ENCODE measurements around the gene HELT.
"Not testable (repeated sequence)": the region's sequence is repeated elsewhere in the genome, so short reads cannot be mapped to it uniquely, and the experiment has no call there.

The HELT gene

DNA sequence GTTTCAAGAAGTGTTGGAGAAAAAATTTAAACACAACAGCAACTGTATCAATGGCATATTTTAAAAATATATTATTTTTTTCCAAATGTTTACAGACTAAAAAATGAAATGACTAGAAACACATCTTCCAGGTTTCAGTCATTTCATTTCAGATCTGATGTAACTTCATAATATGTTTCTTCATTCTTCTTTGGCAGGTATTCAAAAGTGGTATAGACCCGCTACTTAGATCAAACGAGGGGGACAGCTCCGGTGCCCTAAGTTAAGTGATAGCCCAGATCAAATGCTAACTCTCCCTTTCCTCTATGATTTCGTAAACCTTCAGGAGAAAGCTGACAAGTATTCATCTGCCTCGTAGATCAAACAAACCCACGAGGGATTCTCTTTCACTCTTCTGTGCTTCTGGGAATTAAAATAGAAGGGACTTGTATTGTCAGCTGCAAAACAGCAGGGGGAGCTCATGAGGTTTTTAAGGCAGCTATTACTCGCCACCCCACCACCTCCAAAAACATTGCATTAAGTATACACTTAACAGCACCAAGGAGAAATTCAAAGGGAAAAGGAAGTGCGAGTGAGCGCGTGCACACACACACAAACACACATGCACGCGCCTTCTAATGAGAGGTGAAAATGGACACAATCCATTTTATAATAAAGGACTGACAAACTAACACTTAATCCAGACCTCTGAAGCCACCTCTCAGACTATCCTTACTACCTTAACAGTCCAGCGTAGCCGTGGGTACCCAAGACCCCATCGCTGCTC is 21.4 kb downstream of the HELT start:
- H3K36me3 ChIP-seq (ENCODE audit: control insufficient read depth, insufficient read depth, low read length) = no peaks in the 10 kb centered on the region
- H3K4me1 ChIP-seq (ENCODE audit: control insufficient read depth, insufficient read depth, low read length) = peaks cover 11% of the 10 kb centered on the region; the same call in 1 of the 2 replicates
- H3K9ac ChIP-seq (ENCODE audit: low read length) = no peak overlapping the region
- peaks cover 19% of the 10 kb centered on the region for H3K9me3 ChIP-seq (ENCODE audit: control insufficient read depth, insufficient read depth, low read depth, low read length)
- no peaks in the 10 kb centered on the region for H3K27me3 ChIP-seq (ENCODE audit: control insufficient read depth, insufficient read depth, low read length)
- H3K4me3 ChIP-seq (ENCODE audit: low read depth, low read length) = no peak overlapping the region
- H3K27ac ChIP-seq (ENCODE audit: low read depth, low read length) = no peak overlapping the region

DNA sequence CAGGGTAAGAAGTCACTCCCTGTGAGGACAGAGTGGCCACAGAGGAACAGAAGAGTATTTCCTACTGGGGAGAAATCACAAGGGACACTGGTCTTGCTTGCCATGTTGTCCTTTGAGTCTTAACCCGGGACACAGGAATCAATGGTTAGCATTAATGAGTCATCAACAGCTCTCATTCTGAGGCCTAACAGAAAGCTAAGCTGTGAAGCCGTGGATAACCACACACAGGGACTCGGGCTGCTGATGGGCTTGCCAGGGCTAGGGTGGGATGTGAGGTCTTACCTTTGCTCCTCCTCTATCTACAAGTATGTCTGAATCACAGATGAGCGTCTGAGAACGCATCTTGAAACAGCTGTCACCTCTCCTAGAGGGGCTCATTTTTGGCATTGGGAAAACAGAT is 22.2 kb downstream of the HELT start:
- H3K27me3 ChIP-seq (ENCODE audit: control insufficient read depth, insufficient read depth, low read length) = no peaks in the 10 kb centered on the region
- no peaks in the 10 kb centered on the region for H3K36me3 ChIP-seq (ENCODE audit: control insufficient read depth, insufficient read depth, low read length)
- peaks cover 11% of the 10 kb centered on the region; the same call in 1 of the 2 replicates for H3K4me1 ChIP-seq (ENCODE audit: control insufficient read depth, insufficient read depth, low read length)
- H3K9ac ChIP-seq (ENCODE audit: low read length) = no peak overlapping the region
- H3K27ac ChIP-seq (ENCODE audit: low read depth, low read length) = no peak overlapping the region
- H3K4me3 ChIP-seq (ENCODE audit: low read depth, low read length) = no peak overlapping the region
- H3K9me3 ChIP-seq (ENCODE audit: control insufficient read depth, insufficient read depth, low read depth, low read length) = peaks cover 22% of the 10 kb centered on the region

DNA sequence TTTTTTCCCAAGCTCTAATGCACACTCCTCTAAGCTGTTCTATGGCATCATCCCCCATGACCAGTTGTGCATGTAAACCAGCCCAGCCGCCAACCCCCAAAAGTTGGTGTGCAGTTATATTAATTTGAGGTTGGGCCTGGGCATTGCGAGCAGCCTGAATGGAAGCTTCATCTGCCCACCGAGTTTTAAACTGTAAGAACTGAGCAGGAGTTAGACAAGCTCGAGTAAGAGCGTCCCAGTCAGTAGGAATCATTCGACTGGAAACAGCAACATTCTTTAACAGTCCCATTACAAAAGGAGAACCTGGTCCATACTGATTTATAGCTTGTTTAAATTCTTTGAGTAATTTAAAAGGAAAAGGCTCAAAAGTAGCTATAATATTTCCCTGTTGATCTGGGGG is 32.0 kb downstream of the HELT start:
- H3K9ac ChIP-seq (ENCODE audit: low read length); H3K4me3 ChIP-seq (ENCODE audit: low read depth, low read length); H3K36me3 ChIP-seq (ENCODE audit: control insufficient read depth, insufficient read depth, low read length); H3K27ac ChIP-seq (ENCODE audit: low read depth, low read length); H3K27me3 ChIP-seq (ENCODE audit: control insufficient read depth, insufficient read depth, low read length): not testable (repeated sequence)
- Histone ChIP-seq H3K4me1 (ENCODE audit: control insufficient read depth, insufficient read depth, low read length) (peaks cover 17% of the 10 kb centered on the region), H3K9me3 (ENCODE audit: control insufficient read depth, insufficient read depth, low read depth, low read length) (peaks cover 28% of the 10 kb centered on the region)

DNA sequence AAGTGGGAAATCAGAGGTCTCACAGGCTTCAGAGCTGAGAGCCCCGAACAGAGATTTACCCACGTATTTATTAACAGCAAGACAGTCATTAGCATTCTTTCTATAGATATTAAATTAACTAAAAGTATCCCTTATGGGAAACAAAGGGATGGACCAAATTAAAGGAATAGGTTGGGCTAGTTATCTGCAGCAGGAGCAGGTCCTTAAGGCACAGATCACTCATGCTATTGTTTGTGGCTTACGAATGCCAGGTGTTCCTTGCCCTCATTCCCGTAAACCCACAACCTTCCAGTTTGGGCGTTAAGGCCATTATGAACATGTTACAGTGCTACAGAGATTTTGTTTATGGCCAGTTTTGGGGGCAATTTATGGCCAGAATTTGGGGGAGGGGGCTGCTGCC is 33.0 kb downstream of the HELT start:
- H3K27ac ChIP-seq (ENCODE audit: low read depth, low read length); H3K9ac ChIP-seq (ENCODE audit: low read length); H3K36me3 ChIP-seq (ENCODE audit: control insufficient read depth, insufficient read depth, low read length); H3K27me3 ChIP-seq (ENCODE audit: control insufficient read depth, insufficient read depth, low read length); H3K4me3 ChIP-seq (ENCODE audit: low read depth, low read length): not testable (repeated sequence)
- H3K4me1 ChIP-seq (ENCODE audit: control insufficient read depth, insufficient read depth, low read length) = peaks cover 27% of the 10 kb centered on the region
- H3K9me3 ChIP-seq (ENCODE audit: control insufficient read depth, insufficient read depth, low read depth, low read length) = peaks cover 24% of the 10 kb centered on the region

DNA sequence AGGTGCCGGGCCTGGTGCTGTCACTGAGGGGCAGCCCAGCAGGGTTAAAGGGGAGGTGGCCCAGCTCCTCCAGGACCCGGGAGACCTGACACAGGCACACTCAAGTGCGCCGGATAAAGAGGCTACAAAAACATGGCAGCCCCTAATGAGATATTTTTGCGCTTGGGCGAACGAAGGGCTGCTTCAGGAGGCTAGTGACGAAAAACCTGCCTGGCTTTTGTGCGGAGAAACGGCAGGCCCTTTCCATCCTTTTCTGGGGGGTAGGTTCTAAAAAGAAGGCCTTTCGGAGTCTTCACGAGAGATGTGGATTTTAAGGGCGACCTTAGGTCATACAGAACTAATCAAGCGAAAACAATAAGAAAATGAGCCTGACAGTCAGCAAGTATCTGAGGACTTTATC is 35.5 kb downstream of the HELT start:
- Histone ChIP-seq H3K4me3 (ENCODE audit: low read depth, low read length) (no peak overlapping the region), H3K4me1 (ENCODE audit: control insufficient read depth, insufficient read depth, low read length) (peaks cover 33% of the 10 kb centered on the region), H3K9me3 (ENCODE audit: control insufficient read depth, insufficient read depth, low read depth, low read length) (peaks cover 24% of the 10 kb centered on the region), H3K27me3 (ENCODE audit: control insufficient read depth, insufficient read depth, low read length) (no peaks in the 10 kb centered on the region), H3K27ac (ENCODE audit: low read depth, low read length) (no peak overlapping the region), H3K36me3 (ENCODE audit: control insufficient read depth, insufficient read depth, low read length) (no peaks in the 10 kb centered on the region; the same call in 1 of the 2 replicates), H3K9ac (ENCODE audit: low read length) (no peak overlapping the region)

DNA sequence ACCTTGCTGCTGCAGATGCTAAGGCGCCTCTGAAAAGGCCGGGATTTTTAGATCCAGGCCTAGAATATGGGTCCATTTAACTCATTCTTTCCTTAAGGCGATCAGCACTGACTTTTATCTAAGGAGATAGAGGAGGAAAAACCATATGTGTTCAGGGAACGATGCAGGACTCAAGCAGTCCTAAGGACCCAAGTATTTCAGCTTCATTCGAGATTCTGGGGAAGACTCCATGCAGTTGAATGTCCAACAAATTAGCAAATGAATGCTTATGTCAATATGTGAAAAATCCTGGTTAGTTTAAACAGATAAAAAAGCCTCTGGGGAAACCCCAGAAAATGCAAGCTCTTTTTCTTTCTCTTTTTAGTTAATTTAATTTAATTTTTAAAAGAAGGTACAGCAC is 36.0 kb downstream of the HELT start:
- H3K9ac ChIP-seq (ENCODE audit: low read length) = no peak overlapping the region

DNA sequence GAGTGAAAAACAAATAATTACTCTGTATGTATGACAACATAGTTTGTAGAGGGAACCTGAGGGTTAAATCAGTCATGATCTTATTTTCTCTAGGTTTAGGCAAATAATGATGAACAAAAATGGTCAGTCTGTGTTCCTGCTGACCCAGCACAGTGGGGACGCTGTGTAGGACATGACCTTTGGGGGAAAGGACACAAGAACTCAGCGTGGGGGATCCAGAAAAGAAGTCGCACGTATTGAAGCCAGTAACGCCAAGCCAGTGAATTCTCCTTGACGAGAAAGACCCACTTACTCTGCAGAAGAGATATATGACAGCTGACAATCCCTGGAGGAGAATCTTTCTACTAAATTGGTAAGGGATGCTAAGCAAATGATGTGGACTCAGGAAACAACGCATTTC is 36.6 kb downstream of the HELT start:
- peaks cover 23% of the 10 kb centered on the region for H3K9me3 ChIP-seq (ENCODE audit: control insufficient read depth, insufficient read depth, low read depth, low read length)
- H3K4me3 ChIP-seq (ENCODE audit: low read depth, low read length) = no peak overlapping the region
- H3K27ac ChIP-seq (ENCODE audit: low read depth, low read length) = no peak overlapping the region
- H3K36me3 ChIP-seq (ENCODE audit: control insufficient read depth, insufficient read depth, low read length) = no peaks in the 10 kb centered on the region; the same call in 1 of the 2 replicates
- no peaks in the 10 kb centered on the region for H3K27me3 ChIP-seq (ENCODE audit: control insufficient read depth, insufficient read depth, low read length)
- H3K4me1 ChIP-seq (ENCODE audit: control insufficient read depth, insufficient read depth, low read length) = peaks cover 33% of the 10 kb centered on the region
- no peak overlapping the region for H3K9ac ChIP-seq (ENCODE audit: low read length)

More for the DNA sequence above, 36.0 kb downstream of the HELT start:
- H3K27me3 ChIP-seq (ENCODE audit: control insufficient read depth, insufficient read depth, low read length) = no peaks in the 10 kb centered on the region
- H3K9me3 ChIP-seq (ENCODE audit: control insufficient read depth, insufficient read depth, low read depth, low read length) = peaks cover 24% of the 10 kb centered on the region
- peaks cover 33% of the 10 kb centered on the region for H3K4me1 ChIP-seq (ENCODE audit: control insufficient read depth, insufficient read depth, low read length)
- H3K27ac ChIP-seq (ENCODE audit: low read depth, low read length) = no peak overlapping the region
- no peaks in the 10 kb centered on the region; the same call in 1 of the 2 replicates for H3K36me3 ChIP-seq (ENCODE audit: control insufficient read depth, insufficient read depth, low read length)
- H3K4me3 ChIP-seq (ENCODE audit: low read depth, low read length) = no peak overlapping the region

DNA sequence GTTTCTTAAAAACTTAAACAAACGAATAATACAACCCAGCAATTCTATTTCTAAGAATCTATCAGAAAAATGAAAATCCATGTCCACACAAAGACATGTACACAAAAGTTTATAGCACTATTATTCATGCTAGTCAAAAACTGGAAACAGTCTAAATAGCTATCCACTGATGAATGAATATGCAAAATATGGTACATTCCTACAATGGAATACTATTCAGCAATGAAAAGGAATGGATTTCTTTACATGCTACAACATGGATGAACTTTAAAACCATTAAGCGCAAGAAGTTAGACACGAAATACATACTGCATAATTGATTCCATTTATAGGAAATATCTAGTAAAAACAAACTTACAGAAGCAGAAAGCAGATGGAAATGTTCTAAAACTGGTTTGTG is 43.3 kb downstream of the HELT start:
- Histone ChIP-seq H3K36me3 (ENCODE audit: control insufficient read depth, insufficient read depth, low read length) (no peaks in the 10 kb centered on the region), H3K9ac (ENCODE audit: low read length) (no peak overlapping the region), H3K4me3 (ENCODE audit: low read depth, low read length) (no peak overlapping the region), H3K27ac (ENCODE audit: low read depth, low read length) (no peak overlapping the region), H3K4me1 (ENCODE audit: control insufficient read depth, insufficient read depth, low read length) (peaks cover 3% of the 10 kb centered on the region; the same call in 1 of the 2 replicates), H3K27me3 (ENCODE audit: control insufficient read depth, insufficient read depth, low read length) (no peaks in the 10 kb centered on the region), H3K9me3 (ENCODE audit: control insufficient read depth, insufficient read depth, low read depth, low read length) (no peaks in the 10 kb centered on the region)

DNA sequence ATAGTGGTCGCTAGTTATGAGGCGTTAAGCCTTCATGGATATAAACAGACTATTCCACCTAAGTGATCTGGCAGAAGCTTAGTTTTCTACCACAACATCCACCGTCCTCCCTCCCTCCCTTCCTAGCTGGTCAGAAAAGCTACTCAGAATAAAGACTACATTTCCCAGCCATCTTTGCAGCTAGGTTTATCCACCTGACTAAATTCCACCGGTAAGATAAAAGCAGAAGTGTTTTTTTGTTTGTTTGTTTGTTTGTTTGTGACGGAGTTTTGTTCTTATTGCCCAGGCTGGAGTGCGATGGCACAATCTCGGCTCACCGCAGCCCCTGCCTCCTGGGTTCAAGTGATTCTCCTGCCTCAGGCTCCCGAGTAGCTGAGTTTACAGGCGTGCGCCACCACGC is 44.3 kb downstream of the HELT start:
- Histone ChIP-seq H3K4me3 (ENCODE audit: low read depth, low read length) (no peak overlapping the region), H3K9me3 (ENCODE audit: control insufficient read depth, insufficient read depth, low read depth, low read length) (no peaks in the 10 kb centered on the region)

DNA sequence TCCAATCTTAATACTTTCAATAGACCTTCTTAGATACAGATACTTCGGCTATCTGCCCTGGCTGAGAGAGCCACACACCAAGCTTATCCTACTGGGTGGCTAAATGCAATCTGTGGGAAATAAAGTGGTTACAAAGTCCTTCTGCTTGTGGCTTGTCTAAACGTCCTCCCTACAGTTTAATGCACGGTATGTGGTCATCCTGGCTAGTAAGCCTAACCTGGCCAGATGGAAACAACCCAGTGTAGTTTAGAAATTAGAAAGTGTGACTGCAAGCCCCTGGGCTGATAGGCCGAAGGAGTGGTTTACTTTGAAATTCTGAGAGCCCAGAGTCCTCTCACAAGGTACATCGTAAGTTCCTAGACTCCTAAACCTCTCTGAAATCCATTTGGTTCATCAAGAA is 47.9 kb downstream of the HELT start:
- H3K36me3 ChIP-seq (ENCODE audit: control insufficient read depth, insufficient read depth, low read length) = no peaks in the 10 kb centered on the region
- H3K4me3 ChIP-seq (ENCODE audit: low read depth, low read length) = no peak overlapping the region
- no peaks in the 10 kb centered on the region for H3K4me1 ChIP-seq (ENCODE audit: control insufficient read depth, insufficient read depth, low read length)
- H3K9ac ChIP-seq (ENCODE audit: low read length) = no peak overlapping the region
- H3K27ac ChIP-seq (ENCODE audit: low read depth, low read length) = no peak overlapping the region
- no peaks in the 10 kb centered on the region for H3K27me3 ChIP-seq (ENCODE audit: control insufficient read depth, insufficient read depth, low read length)
- no peaks in the 10 kb centered on the region for H3K9me3 ChIP-seq (ENCODE audit: control insufficient read depth, insufficient read depth, low read depth, low read length)

More for the DNA sequence above, 44.3 kb downstream of the HELT start:
- no peaks in the 10 kb centered on the region for H3K27me3 ChIP-seq (ENCODE audit: control insufficient read depth, insufficient read depth, low read length)
- no peak overlapping the region for H3K9ac ChIP-seq (ENCODE audit: low read length)
- no peaks in the 10 kb centered on the region for H3K36me3 ChIP-seq (ENCODE audit: control insufficient read depth, insufficient read depth, low read length)
- H3K27ac ChIP-seq (ENCODE audit: low read depth, low read length) = no peak overlapping the region
- no peaks in the 10 kb centered on the region for H3K4me1 ChIP-seq (ENCODE audit: control insufficient read depth, insufficient read depth, low read length)

DNA sequence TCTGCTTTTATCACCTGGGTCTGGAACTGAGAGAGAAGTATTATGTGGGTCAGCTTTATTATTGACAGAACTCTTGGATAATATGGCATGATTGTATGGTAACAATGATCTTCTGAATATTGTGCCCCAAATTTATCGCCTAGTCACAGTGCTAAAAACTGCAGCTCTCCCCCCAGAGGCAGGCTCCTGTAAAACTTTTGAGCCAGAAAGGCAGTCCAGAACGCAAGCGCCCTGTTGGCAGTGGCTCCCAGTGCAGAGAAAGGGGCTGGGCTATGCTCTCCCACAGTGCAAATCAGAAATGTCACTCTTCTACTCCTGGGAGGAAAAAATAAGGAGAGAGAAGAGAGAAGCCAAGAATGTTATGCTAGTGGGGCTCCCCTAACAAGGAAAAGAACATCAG is 50.5 kb downstream of the HELT start:
- no peak overlapping the region for H3K27ac ChIP-seq (ENCODE audit: low read depth, low read length)
- H3K27me3 ChIP-seq (ENCODE audit: control insufficient read depth, insufficient read depth, low read length) = no peaks in the 10 kb centered on the region
- no peaks in the 10 kb centered on the region for H3K4me1 ChIP-seq (ENCODE audit: control insufficient read depth, insufficient read depth, low read length)
- H3K9ac ChIP-seq (ENCODE audit: low read length) = no peak overlapping the region
- H3K9me3 ChIP-seq (ENCODE audit: control insufficient read depth, insufficient read depth, low read depth, low read length) = no peaks in the 10 kb centered on the region
- no peaks in the 10 kb centered on the region for H3K36me3 ChIP-seq (ENCODE audit: control insufficient read depth, insufficient read depth, low read length)
- H3K4me3 ChIP-seq (ENCODE audit: low read depth, low read length) = no peak overlapping the region

All from HUES6 (cell line).